HL-60 (cell line): ENCODE results near the gene CTNNA2.
A peak's percentile ranks its signal among the peaks of the same experiment; 100 is the strongest.

Source experiments
- CTCF ChIP-seq: IDR thresholded peaks from one replicate; pipeline ENCODE4 v1.5.1; 2011; ENCODE audit warnings: low read length, control low read depth, inconsistent platforms; ENCODE audit not compliant: insufficient read depth
- GABPA ChIP-seq: IDR thresholded peaks from 2 replicates; pipeline ENCODE4 v1.6.1; 2012; ENCODE audit warnings: low read depth
- POLR2AphosphoS5 ChIP-seq: IDR thresholded peaks from 2 replicates; pipeline ENCODE4 v1.6.1; 2012; ENCODE audit warnings: low read depth

GRCh38 chr2:79876430-79876829, 363.6 kb downstream of the CTNNA2 start:
- TF ChIP-seq CTCF (peak; percentile 39), POLR2AphosphoS5 (no peak), GABPA (no peak)
